ENCODE data around the gene CAMK2A. TPM values are rescaled to one million over a fixed set of nuclear protein-coding genes. Genes with fewer than 3 reads are reported as not detected.

CAMK2A gene
- total and polyA plus RNA-seq, 2 experiments from 2014 or later, result 0.18 TPM; not detected in 1

GRCh38 chr5:150274811-150275210 lies 14.8 kb downstream of the CAMK2A start:
- no peaks in the 10 kb centered on the region for H3K4me1 ChIP-seq (ENCODE audit: insufficient read depth)
- no peak overlapping the region for H3K27ac ChIP-seq (ENCODE audit: low read depth)
- no peak for DNase-seq (ENCODE audit: low spot score)
- H4K20me1 ChIP-seq (replicated peaks; ENCODE audit: insufficient read depth), result no peaks in the 10 kb centered on the region
- no peaks in the 10 kb centered on the region for H3K36me3 Mint-ChIP-seq (ENCODE audit: low read depth)
- H2AFZ ChIP-seq, result no peak overlapping the region
- no peaks in the 10 kb centered on the region for H3K36me3 ChIP-seq (ENCODE audit: insufficient read depth)
- H3K9me2 ChIP-seq (ENCODE audit: insufficient read depth), result no peaks in the 10 kb centered on the region
- no peaks in the 10 kb centered on the region for H3K9me3 Mint-ChIP-seq
- no peak for ATAC-seq
- no peaks in the 10 kb centered on the region for H3K79me2 ChIP-seq (replicated peaks; ENCODE audit: insufficient read depth)
- no peaks in the 10 kb centered on the region for H3F3A ChIP-seq (replicated peaks; ENCODE audit: low read depth)
- H3K27me3 ChIP-seq (ENCODE audit: insufficient read depth), result no peaks in the 10 kb centered on the region
- no peak overlapping the region for H3K4me3 Mint-ChIP-seq
- no peak overlapping the region for H3K4me3 ChIP-seq
- H3K27me3 Mint-ChIP-seq (ENCODE audit: insufficient read depth, low read depth, poor library complexity), result peaks cover 7% of the 10 kb centered on the region
- H3K27ac Mint-ChIP-seq, result no peak overlapping the region
- no peak for TF ChIP-seq JUNB (IDR thresholded peaks at IDR 0.05; ENCODE audit: unreplicated experiment)
- peaks cover 18% of the 10 kb centered on the region; the same call in 2 of the 3 replicates for H3K4me1 Mint-ChIP-seq
- H3K4me2 ChIP-seq, result no peak overlapping the region

- Histone ChIP-seq H3K27ac (ENCODE audit: low read depth) (no peak overlapping the region), H3K79me2 (replicated peaks; ENCODE audit: insufficient read depth) (no peaks in the 10 kb centered on the region), H3K4me3 (no peak overlapping the region), H2AFZ (no peak overlapping the region), H3K36me3 (ENCODE audit: insufficient read depth) (no peaks in the 10 kb centered on the region), H4K20me1 (replicated peaks; ENCODE audit: insufficient read depth) (no peaks in the 10 kb centered on the region), H3F3A (replicated peaks; ENCODE audit: low read depth) (no peaks in the 10 kb centered on the region), H3K4me1 (ENCODE audit: insufficient read depth) (no peaks in the 10 kb centered on the region), H3K9me2 (ENCODE audit: insufficient read depth) (no peaks in the 10 kb centered on the region), H3K27me3 (ENCODE audit: insufficient read depth) (no peaks in the 10 kb centered on the region), H3K4me2 (no peak overlapping the region)
- TF ChIP-seq ZNF114 (CRISPR knock-in tag; IDR thresholded peaks at IDR 0.05) (no peak), CTCF (conservative IDR thresholded peaks at IDR 0.05; ENCODE audit: low read depth in 2 of 2) (peak; percentile 64 to 95)
- H3K4me1 Mint-ChIP-seq, result peaks cover 20% of the 10 kb centered on the region
- H3K27ac Mint-ChIP-seq, result no peak overlapping the region
- H3K4me3 Mint-ChIP-seq, result no peak overlapping the region; the same call in 2 of the 3 replicates
- H3K27me3 Mint-ChIP-seq (ENCODE audit: insufficient read depth, low read depth, poor library complexity), result peaks cover 7% of the 10 kb centered on the region
- H3K36me3 Mint-ChIP-seq (ENCODE audit: low read depth), result no peaks in the 10 kb centered on the region
- ATAC-seq (peak; percentile 93), DNase-seq (ENCODE audit: low spot score) (peak; percentile 86)
- no peaks in the 10 kb centered on the region; the same call in 2 of the 3 replicates for H3K9me3 Mint-ChIP-seq
These were observed 17.0 kb downstream of the CAMK2A start for GRCh38 chr5:150272531-150272930.

- Mint-ChIP-seq H3K4me1 (peaks cover 20% of the 10 kb centered on the region), H3K27ac (no peak overlapping the region), H3K27me3 (ENCODE audit: insufficient read depth, low read depth, poor library complexity) (peaks cover 7% of the 10 kb centered on the region), H3K4me3 (no peak overlapping the region), H3K36me3 (ENCODE audit: low read depth) (no peaks in the 10 kb centered on the region), H3K9me3 (no peaks in the 10 kb centered on the region; the same call in 2 of the 3 replicates)
- DNase-seq (ENCODE audit: low spot score) (no peak), ATAC-seq (peak; percentile 31)
- Histone ChIP-seq H3K4me2 (no peak overlapping the region), H4K20me1 (replicated peaks; ENCODE audit: insufficient read depth) (no peaks in the 10 kb centered on the region), H3K27me3 (ENCODE audit: insufficient read depth) (no peaks in the 10 kb centered on the region), H3K4me3 (no peak overlapping the region), H3F3A (replicated peaks; ENCODE audit: low read depth) (no peaks in the 10 kb centered on the region), H3K36me3 (ENCODE audit: insufficient read depth) (no peaks in the 10 kb centered on the region), H3K27ac (ENCODE audit: low read depth) (no peak overlapping the region), H3K9me2 (ENCODE audit: insufficient read depth) (no peaks in the 10 kb centered on the region), H3K4me1 (ENCODE audit: insufficient read depth) (no peaks in the 10 kb centered on the region; the same call in 1 of the 2 replicates), H3K79me2 (replicated peaks; ENCODE audit: insufficient read depth) (no peaks in the 10 kb centered on the region), H2AFZ (no peak overlapping the region)
- TF ChIP-seq ZNF462 (CRISPR knock-in tag; IDR thresholded peaks at IDR 0.05) (no peak), CREB1 (CRISPR knock-in tag; IDR thresholded peaks at IDR 0.05; ENCODE audit: low read depth) (no peak), ETS1 (IDR thresholded peaks at IDR 0.05) (no peak)
These were observed 17.6 kb downstream of the CAMK2A start for GRCh38 chr5:150271923-150272322.
